OCI-LY1 (cell line): ENCODE measurements around the gene ST8SIA2.

Source experiments
- H2AFZ ChIP-seq: fragments of 200-600 bp; sonication (generic), shearing (Covaris generic); 2 replicates; pipeline ENCODE4 v1.6.0; 2014; ENCODE audit warnings: antibody characterized with exemption, mild to moderate bottlenecking, low read length
- H3F3A ChIP-seq: fragments of 200-600 bp; sonication (generic), shearing (Covaris generic); 2 replicates; pipeline ENCODE4 v1.6.0; 2014; ENCODE audit warnings: mild to moderate bottlenecking, antibody characterized with exemption, low read length, moderate library complexity; ENCODE audit not compliant: insufficient read depth
- H3K27ac ChIP-seq: fragments of 200-600 bp; sonication (generic); 2 replicates; pipeline ENCODE4 v1.5.1; 2014; ENCODE audit warnings: low read length, mixed run types, mild to moderate bottlenecking, low read depth; ENCODE audit not compliant: poor library complexity, severe bottlenecking
- H3K27me3 ChIP-seq: fragments of 200-600 bp; sonication (generic); 2 replicates; pipeline ENCODE4 v1.6.0; 2014; ENCODE audit warnings: antibody characterized with exemption, mild to moderate bottlenecking, low read length, moderate library complexity; ENCODE audit not compliant: insufficient read depth
- H3K36me3 ChIP-seq: fragments of 200-600 bp; sonication (generic); 2 replicates; pipeline ENCODE4 v1.6.1; 2014; ENCODE audit warnings: mild to moderate bottlenecking, antibody characterized with exemption, low read length, moderate library complexity, mixed read lengths; ENCODE audit not compliant: insufficient read depth
- H3K4me1 ChIP-seq: fragments of 200-600 bp; sonication (generic); 2 replicates; pipeline ENCODE4 v1.5.1; 2014; ENCODE audit warnings: mild to moderate bottlenecking, low read length, moderate library complexity; ENCODE audit not compliant: insufficient read depth, severe bottlenecking
- H3K4me2 ChIP-seq: fragments of 200-600 bp; sonication (generic), shearing (Covaris generic); 2 replicates; pipeline ENCODE4 v1.6.1; 2014; ENCODE audit warnings: low read length
- H3K4me3 ChIP-seq: fragments of 200-600 bp; sonication (generic); 2 replicates; pipeline ENCODE4 v1.5.1; 2014; ENCODE audit warnings: low read length, low read depth, mild to moderate bottlenecking, mixed read lengths; ENCODE audit not compliant: poor library complexity, severe bottlenecking
- H3K79me2 ChIP-seq: fragments of 200-600 bp; shearing (Covaris generic); 2 replicates; pipeline ENCODE4 v1.6.1; 2016; ENCODE audit warnings: mixed run types, low read length, mixed read lengths; ENCODE audit not compliant: insufficient read depth
- H3K9ac ChIP-seq: fragments of 200-600 bp; sonication (generic), shearing (Covaris generic); 2 replicates; pipeline ENCODE4 v1.6.1; 2014; ENCODE audit warnings: mild to moderate bottlenecking, low read length, mixed read lengths
- H3K9me2 ChIP-seq: fragments of 200-600 bp; sonication (generic), shearing (Covaris generic); 2 replicates; pipeline ENCODE4 v1.6.1; 2014; ENCODE audit warnings: low read depth, mild to moderate bottlenecking, low read length, mixed read lengths
- H3K9me3 ChIP-seq: fragments of 200-600 bp; shearing (Covaris generic); 2 replicates; pipeline ENCODE4 v1.6.1; 2014; ENCODE audit warnings: low read length, mixed read lengths
- H4K20me1 ChIP-seq: fragments of 200-600 bp; sonication (generic), shearing (Covaris generic); 2 replicates; pipeline ENCODE4 v1.6.0; 2016; ENCODE audit warnings: mild to moderate bottlenecking, low read length; ENCODE audit not compliant: insufficient read depth
- CTCF ChIP-seq: fragments of 200-600 bp; sonication (generic), shearing (Covaris generic); IDR thresholded peaks from 2 replicates; pipeline ENCODE4 v1.5.1; 2017; ENCODE audit warnings: mild to moderate bottlenecking, antibody characterized with exemption, low read length, moderate library complexity, mixed read lengths
- EZH2 ChIP-seq: fragments of 200-600 bp; sonication (generic), shearing (Covaris generic); IDR thresholded peaks from 2 replicates; pipeline ENCODE4 v1.8.0; 2017; ENCODE audit warnings: borderline replicate concordance, mixed run types, mild to moderate bottlenecking, antibody characterized with exemption, low read length, moderate library complexity, mixed read lengths

ST8SIA2 gene

GRCh38 chr15:92405942-92406341, 12.3 kb downstream of the ST8SIA2 start:
- Histone ChIP-seq H3K27me3 (0 out of 2 replicates have a peak, but pooled peaks cover 4% of the 10 kb centered on the region), H4K20me1 (no peaks in the 10 kb centered on the region), H3K4me1 (no peaks in the 10 kb centered on the region), H2AFZ (no peak overlapping the region), H3K9ac (no peak overlapping the region), H3K36me3 (no peaks in the 10 kb centered on the region), H3K9me2 (no peaks in the 10 kb centered on the region), H3K79me2 (no peaks in the 10 kb centered on the region), H3K9me3 (no peaks in the 10 kb centered on the region), H3F3A (no peaks in the 10 kb centered on the region), H3K4me3 (no peak overlapping the region), H3K27ac (no peak overlapping the region), H3K4me2 (no peak overlapping the region)
- TF ChIP-seq CTCF, result no peak
- no peak for TF ChIP-seq EZH2

- no peaks in the 10 kb centered on the region for H3F3A ChIP-seq
- H3K36me3 ChIP-seq, result no peaks in the 10 kb centered on the region
- no peaks in the 10 kb centered on the region for H4K20me1 ChIP-seq
- H2AFZ ChIP-seq, result no peak overlapping the region
- no peaks in the 10 kb centered on the region for H3K79me2 ChIP-seq
- no peaks in the 10 kb centered on the region for H3K4me1 ChIP-seq
- no peaks in the 10 kb centered on the region for H3K9me3 ChIP-seq
- H3K4me3 ChIP-seq, result no peak overlapping the region
- 0 out of 2 replicates have a peak, but pooled peaks cover 9% of the 10 kb centered on the region for H3K27me3 ChIP-seq
- no peaks in the 10 kb centered on the region for H3K9me2 ChIP-seq
- no peak overlapping the region for H3K4me2 ChIP-seq
- H3K27ac ChIP-seq, result no peak overlapping the region
- TF ChIP-seq EZH2 (no peak), CTCF (no peak)
- no peak overlapping the region for H3K9ac ChIP-seq
Observed at GRCh38 chr15:92407321-92407720, 13.6 kb downstream of the ST8SIA2 start.

GRCh38 chr15:92407916-92408315, 14.2 kb downstream of the ST8SIA2 start:
- Histone ChIP-seq H3F3A (no peaks in the 10 kb centered on the region), H2AFZ (no peak overlapping the region), H3K27me3 (0 out of 2 replicates have a peak, but pooled peaks cover 9% of the 10 kb centered on the region), H4K20me1 (no peaks in the 10 kb centered on the region), H3K9me3 (no peaks in the 10 kb centered on the region), H3K36me3 (no peaks in the 10 kb centered on the region), H3K79me2 (no peaks in the 10 kb centered on the region), H3K9me2 (no peaks in the 10 kb centered on the region), H3K9ac (no peak overlapping the region), H3K4me2 (no peak overlapping the region), H3K4me1 (no peaks in the 10 kb centered on the region), H3K27ac (no peak overlapping the region), H3K4me3 (no peak overlapping the region)
- TF ChIP-seq CTCF, result no peak
- no peak for TF ChIP-seq EZH2
